Neural cell (in vitro differentiated cells): ENCODE data around the gene RNF181. TPM values are rescaled to one million over a fixed set of nuclear protein-coding genes. Genes with fewer than 3 reads are reported as not detected.

Experiments used
- H2AFZ ChIP-seq: fragments of 200-600, 300-800 bp; sonication (generic), shearing (Covaris generic); 2 replicates; pipeline ENCODE4 v1.6.0; 2014; ENCODE audit warnings: low read depth, mild to moderate bottlenecking, antibody characterized with exemption, low read length, moderate library complexity
- H3F3A ChIP-seq: fragments of 200-600 bp; shearing (Covaris generic); 2 replicates; pipeline ENCODE4 v1.6.1; 2016; ENCODE audit warnings: mild to moderate bottlenecking, moderate library complexity, mixed read lengths, antibody characterized with exemption, low read length; ENCODE audit not compliant: insufficient read depth, poor library complexity, severe bottlenecking
- H3K27ac ChIP-seq: fragments of 200-600, 300-800 bp; sonication (generic), shearing (Covaris generic); 2 replicates; pipeline ENCODE4 v1.5.1; 2014; ENCODE audit warnings: mild to moderate bottlenecking, low read length, moderate library complexity
- H3K27me3 ChIP-seq: fragments of 300-800, 200-600 bp; sonication (generic), shearing (Covaris generic); 2 replicates; pipeline ENCODE4 v1.6.0; 2014; ENCODE audit warnings: mild to moderate bottlenecking, low read depth, low read length, moderate library complexity; ENCODE audit not compliant: insufficient read depth
- H3K36me3 ChIP-seq: fragments of 300-800, 200-600 bp; sonication (generic), shearing (Covaris generic); 2 replicates; pipeline ENCODE4 v1.5.1; 2014; ENCODE audit warnings: mild to moderate bottlenecking, antibody characterized with exemption, low read length, moderate library complexity; ENCODE audit not compliant: insufficient read depth
- H3K4me2 ChIP-seq: fragments of 300-800, 200-600 bp; sonication (generic), shearing (Covaris generic); 2 replicates; pipeline ENCODE4 v1.6.0; 2014; ENCODE audit warnings: mild to moderate bottlenecking, low read length
- H3K4me3 ChIP-seq: fragments of 300-800, 200-600 bp; sonication (generic), shearing (Covaris generic); 2 replicates; pipeline ENCODE4 v1.5.1; 2014; ENCODE audit warnings: mild to moderate bottlenecking, low read length, moderate library complexity
- H3K79me2 ChIP-seq: fragments of 200-600 bp; shearing (Covaris generic); replicated peaks from 2 replicates; pipeline ENCODE4 v1.6.0; 2014; ENCODE audit warnings: mild to moderate bottlenecking, low read length, moderate library complexity; ENCODE audit not compliant: insufficient read depth
- H3K9ac ChIP-seq: fragments of 300-800, 200-600 bp; sonication (generic), shearing (Covaris generic); 2 replicates; pipeline ENCODE4 v1.6.1; 2016; ENCODE audit warnings: mild to moderate bottlenecking, low read length, mixed read lengths
- H3K9me2 ChIP-seq: fragments of 200-600 bp; shearing (Covaris generic); 2 replicates; pipeline ENCODE4 v1.6.1; 2016; ENCODE audit warnings: mild to moderate bottlenecking, low read length, mixed read lengths; ENCODE audit not compliant: insufficient read depth
- H3K9me3 ChIP-seq: fragments of 200-600, 300-800 bp; sonication (generic), shearing (Covaris generic); 2 replicates; pipeline ENCODE4 v1.6.1; 2016; ENCODE audit warnings: mild to moderate bottlenecking, mixed run types, low read length, moderate library complexity, mixed read lengths
- H4K20me1 ChIP-seq: fragments of 200-600 bp; shearing (Covaris generic); 2 replicates; pipeline ENCODE4 v1.6.1; 2016; ENCODE audit warnings: mild to moderate bottlenecking, mixed run types; ENCODE audit not compliant: insufficient read depth
- MXI1 ChIP-seq: fragments of 450-650 bp; conservative IDR thresholded peaks from 2 replicates; pipeline ENCODE4 v1.6.1; 2014; ENCODE audit warnings: antibody characterized with exemption, mild to moderate bottlenecking; ENCODE audit not compliant: poor library complexity, severe bottlenecking
- POLR2AphosphoS5 ChIP-seq: IDR thresholded peaks from 2 replicates; pipeline ENCODE4 v1.6.1; 2012
- RAD21 ChIP-seq: fragments of 450-650 bp; conservative IDR thresholded peaks from 2 replicates; pipeline ENCODE4 v1.6.1; 2014; ENCODE audit warnings: antibody characterized with exemption, mild to moderate bottlenecking, moderate library complexity
- polyA plus RNA-seq: library from polyadenylated mRNA; depleted of rRNA; stranded (reverse); fragments of >200 nt; gene quantifications from 2 replicates; pipeline ENCODE4 v1.2.3, GENCODE V29; 2014
- small RNA-seq, 3 experiments: library from RNA; depleted of rRNA; stranded (forward); fragments of <200 nt; gene quantifications; one replicate each; pipeline ENCODE3, GENCODE V24; 2012

The RNF181 gene
- polyA plus RNA-seq, 1 donor from 2014 or later, result 330 TPM

GRCh38 chr2:85646166-85646565, 50.6 kb downstream of the RNF181 start:
- Histone ChIP-seq H2AFZ (no peak overlapping the region), H3K27ac (no peak overlapping the region), H3K9ac (no peak overlapping the region), H3K4me3 (no peak overlapping the region), H3K4me2 (no peak overlapping the region), H3K9me3 (no peaks in the 10 kb centered on the region), H3K27me3 (no peaks in the 10 kb centered on the region), H3K9me2 (no peaks in the 10 kb centered on the region), H3K36me3 (peaks cover 12% of the 10 kb centered on the region), H3F3A (no peaks in the 10 kb centered on the region), H4K20me1 (no peaks in the 10 kb centered on the region), H3K79me2 (no peaks in the 10 kb centered on the region)
- TF ChIP-seq POLR2AphosphoS5 (no peak), RAD21 (no peak), MXI1 (no peak)

Small RNA genes lying within 50 kb of the gene (small RNA-seq; reads per million reads assigned to genes)
- 0 to 0.41 (median 0.03) reads per million in 3 experiments for gene RN7SL126P

Other genes with a start within 250 kb of the RNF181 start
- gene RETSAT, start 241.2 kb upstream of the RNF181 start, polyA plus RNA-seq, result 10.9 and 13.3 TPM in 2 replicates
- gene ELMOD3, start 241.0 kb upstream of the RNF181 start, polyA plus RNA-seq, result 39.7 and 52.6 TPM in 2 replicates
- gene CAPG, start 185.4 kb upstream of the RNF181 start, polyA plus RNA-seq, result not detected in 2 replicates
- gene SH2D6, start 177.0 kb upstream of the RNF181 start, polyA plus RNA-seq, result not detected in 2 replicates
- gene MAT2A, start 56.6 kb upstream of the RNF181 start, polyA plus RNA-seq, result 230 and 233 TPM in 2 replicates
- gene GGCX, start 34.3 kb upstream of the RNF181 start, polyA plus RNA-seq, result 33.9 and 41.4 TPM in 2 replicates
- not detected in 2 replicates for gene VAMP8, start 18.2 kb upstream of the RNF181 start, polyA plus RNA-seq
- gene VAMP5, start 11.3 kb upstream of the RNF181 start, polyA plus RNA-seq, result not detected in 2 replicates
- 8.4 and 9.4 TPM in 2 replicates for gene TMEM150A, start 7.0 kb downstream of the RNF181 start, polyA plus RNA-seq
- gene C2orf68, start 16.3 kb downstream of the RNF181 start, polyA plus RNA-seq, result 28.0 and 42.6 TPM in 2 replicates
- gene USP39, start 20.4 kb downstream of the RNF181 start, polyA plus RNA-seq, result 77.6 and 89.9 TPM in 2 replicates
- gene SFTPB, start 72.5 kb downstream of the RNF181 start, polyA plus RNA-seq, result not detected in 2 replicates
- gene GNLY, start 98.6 kb downstream of the RNF181 start, polyA plus RNA-seq, result not detected in 2 replicates
- gene ATOH8, start 158.2 kb downstream of the RNF181 start, polyA plus RNA-seq, result 0.92 and 1.6 TPM in 2 replicates